Stimulated activated memory B cell treated with anti-CD40 and anti-IgM and Interleukin-4, amounts not matched to agents 10 μg/mL and 1 μg/mL and 100 μg/mL, for 72 hours (primary cell): ENCODE data around the gene CHPF.

ENCODE experiments used
- ATAC-seq: fragments of 150-1000 bp; cut with Tn5 transposase; 2 replicates; pipeline ENCODE4 v1.10.0; 2021
- H3K27ac Mint-ChIP-seq: one replicate; pipeline ENCODE4 v1.8.0; 2022; ENCODE audit warnings: mild to moderate bottlenecking, mixed read lengths
- H3K27me3 Mint-ChIP-seq: one replicate; pipeline ENCODE4 v1.8.0; 2022; ENCODE audit warnings: mixed read lengths
- H3K36me3 Mint-ChIP-seq: one replicate; pipeline ENCODE4 v1.8.0; 2022; ENCODE audit warnings: mixed read lengths
- H3K4me1 Mint-ChIP-seq: one replicate; pipeline ENCODE4 v1.8.0; 2022; ENCODE audit warnings: mixed read lengths
- H3K4me3 Mint-ChIP-seq: one replicate; pipeline ENCODE4 v1.8.0; 2022; ENCODE audit warnings: mild to moderate bottlenecking, moderate library complexity, mixed read lengths
- H3K9me3 Mint-ChIP-seq: one replicate; pipeline ENCODE4 v1.8.0; 2022; ENCODE audit warnings: mixed read lengths

Gene CHPF, protein sequence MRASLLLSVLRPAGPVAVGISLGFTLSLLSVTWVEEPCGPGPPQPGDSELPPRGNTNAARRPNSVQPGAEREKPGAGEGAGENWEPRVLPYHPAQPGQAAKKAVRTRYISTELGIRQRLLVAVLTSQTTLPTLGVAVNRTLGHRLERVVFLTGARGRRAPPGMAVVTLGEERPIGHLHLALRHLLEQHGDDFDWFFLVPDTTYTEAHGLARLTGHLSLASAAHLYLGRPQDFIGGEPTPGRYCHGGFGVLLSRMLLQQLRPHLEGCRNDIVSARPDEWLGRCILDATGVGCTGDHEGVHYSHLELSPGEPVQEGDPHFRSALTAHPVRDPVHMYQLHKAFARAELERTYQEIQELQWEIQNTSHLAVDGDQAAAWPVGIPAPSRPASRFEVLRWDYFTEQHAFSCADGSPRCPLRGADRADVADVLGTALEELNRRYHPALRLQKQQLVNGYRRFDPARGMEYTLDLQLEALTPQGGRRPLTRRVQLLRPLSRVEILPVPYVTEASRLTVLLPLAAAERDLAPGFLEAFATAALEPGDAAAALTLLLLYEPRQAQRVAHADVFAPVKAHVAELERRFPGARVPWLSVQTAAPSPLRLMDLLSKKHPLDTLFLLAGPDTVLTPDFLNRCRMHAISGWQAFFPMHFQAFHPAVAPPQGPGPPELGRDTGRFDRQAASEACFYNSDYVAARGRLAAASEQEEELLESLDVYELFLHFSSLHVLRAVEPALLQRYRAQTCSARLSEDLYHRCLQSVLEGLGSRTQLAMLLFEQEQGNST

GRCh38 chr2:219543596-219544358 lies at the start of gene CHPF, which contains the start of gene TMEM198:
CHPF (minus strand) TSS chr2:219543809; CDS start chr2:219543538, 271 bp downstream.
TMEM198 (plus strand) TSS chr2:219544028; CDS start chr2:219544728, 700 bp downstream.
- peaks cover 76% of the 10 kb centered on the region for H3K27me3 Mint-ChIP-seq
- H3K27ac Mint-ChIP-seq: no peak within 1 kb of the TSS
- H3K9me3 Mint-ChIP-seq: no peaks in the 10 kb centered on the region
- H3K4me3 Mint-ChIP-seq: peak within 1 kb of the TSS; percentile 79
- H3K36me3 Mint-ChIP-seq: peaks cover 11% of the 10 kb centered on the region
- peak; percentile 88 for ATAC-seq
- peaks cover 20% of the 10 kb centered on the region for H3K4me1 Mint-ChIP-seq

- Mint-ChIP-seq H3K9me3 (no peaks in the 10 kb centered on the region), H3K27me3 (peaks cover 10% of the 10 kb centered on the region), H3K4me1 (peaks cover 2% of the 10 kb centered on the region), H3K4me3 (no peak overlapping the region), H3K27ac (no peak overlapping the region), H3K36me3 (no peaks in the 10 kb centered on the region)
- no peak for ATAC-seq
Measured at GRCh38 chr2:219593154-219593553, 49.5 kb upstream of the CHPF start.

- no peaks in the 10 kb centered on the region for H3K36me3 Mint-ChIP-seq
- H3K4me3 Mint-ChIP-seq: no peak overlapping the region
- no peaks in the 10 kb centered on the region for H3K9me3 Mint-ChIP-seq
- no peak for ATAC-seq
- no peaks in the 10 kb centered on the region for H3K4me1 Mint-ChIP-seq
- H3K27me3 Mint-ChIP-seq: peaks cover 14% of the 10 kb centered on the region
- H3K27ac Mint-ChIP-seq: no peak overlapping the region
Measured at GRCh38 chr2:219592736-219593135, 49.1 kb upstream of the CHPF start.

DNA sequence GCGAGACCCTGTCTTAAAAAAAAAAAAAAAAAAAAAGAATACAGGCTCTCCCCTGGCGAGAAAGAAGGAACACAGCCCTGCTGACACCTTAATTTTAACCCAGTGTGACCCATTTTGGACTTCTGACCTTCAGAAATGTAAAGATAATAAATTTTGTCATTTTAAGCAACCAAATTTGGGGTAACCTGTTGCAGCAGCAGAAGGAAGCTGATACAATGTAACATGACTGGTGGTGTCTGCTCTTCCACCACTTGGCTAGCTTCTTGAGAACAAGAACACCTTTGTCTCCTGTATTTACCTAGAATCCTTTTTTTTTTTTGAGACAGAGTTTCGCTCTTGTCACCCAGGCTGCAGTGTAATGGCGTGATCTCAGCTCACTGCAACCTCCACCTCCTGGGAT lies 47.5 kb upstream of the CHPF start:
- H3K4me3 Mint-ChIP-seq: no peak overlapping the region
- H3K27ac Mint-ChIP-seq: no peak overlapping the region
- H3K36me3 Mint-ChIP-seq: no peaks in the 10 kb centered on the region
- H3K4me1 Mint-ChIP-seq: no peaks in the 10 kb centered on the region
- peaks cover 23% of the 10 kb centered on the region for H3K27me3 Mint-ChIP-seq
- no peaks in the 10 kb centered on the region for H3K9me3 Mint-ChIP-seq
- no peak for ATAC-seq

DNA sequence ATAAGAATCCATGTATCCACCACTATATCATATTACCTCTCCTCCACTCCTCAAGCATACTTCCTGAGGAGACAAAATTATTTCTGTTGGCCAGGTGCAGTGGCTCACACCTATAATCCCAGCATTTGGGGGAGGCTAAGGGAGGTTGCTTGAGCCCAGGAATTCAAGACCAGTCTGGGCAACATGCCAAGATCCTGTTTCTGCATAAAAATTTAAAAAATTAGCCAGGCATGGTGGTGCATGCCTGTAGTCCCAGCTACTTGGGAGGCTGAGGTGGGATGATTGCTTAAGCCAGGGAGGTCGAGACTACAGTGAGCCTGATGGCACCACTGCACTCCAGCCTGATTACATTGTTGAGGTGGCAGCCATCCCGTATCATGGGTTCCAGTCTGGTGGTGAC lies 37.7 kb upstream of the CHPF start:
- H3K36me3 Mint-ChIP-seq: no peaks in the 10 kb centered on the region
- H3K27ac Mint-ChIP-seq: no peak overlapping the region
- no peaks in the 10 kb centered on the region for H3K4me1 Mint-ChIP-seq
- H3K4me3 Mint-ChIP-seq: no peak overlapping the region
- no peak for ATAC-seq
- no peaks in the 10 kb centered on the region for H3K9me3 Mint-ChIP-seq
- peaks cover 41% of the 10 kb centered on the region for H3K27me3 Mint-ChIP-seq

DNA sequence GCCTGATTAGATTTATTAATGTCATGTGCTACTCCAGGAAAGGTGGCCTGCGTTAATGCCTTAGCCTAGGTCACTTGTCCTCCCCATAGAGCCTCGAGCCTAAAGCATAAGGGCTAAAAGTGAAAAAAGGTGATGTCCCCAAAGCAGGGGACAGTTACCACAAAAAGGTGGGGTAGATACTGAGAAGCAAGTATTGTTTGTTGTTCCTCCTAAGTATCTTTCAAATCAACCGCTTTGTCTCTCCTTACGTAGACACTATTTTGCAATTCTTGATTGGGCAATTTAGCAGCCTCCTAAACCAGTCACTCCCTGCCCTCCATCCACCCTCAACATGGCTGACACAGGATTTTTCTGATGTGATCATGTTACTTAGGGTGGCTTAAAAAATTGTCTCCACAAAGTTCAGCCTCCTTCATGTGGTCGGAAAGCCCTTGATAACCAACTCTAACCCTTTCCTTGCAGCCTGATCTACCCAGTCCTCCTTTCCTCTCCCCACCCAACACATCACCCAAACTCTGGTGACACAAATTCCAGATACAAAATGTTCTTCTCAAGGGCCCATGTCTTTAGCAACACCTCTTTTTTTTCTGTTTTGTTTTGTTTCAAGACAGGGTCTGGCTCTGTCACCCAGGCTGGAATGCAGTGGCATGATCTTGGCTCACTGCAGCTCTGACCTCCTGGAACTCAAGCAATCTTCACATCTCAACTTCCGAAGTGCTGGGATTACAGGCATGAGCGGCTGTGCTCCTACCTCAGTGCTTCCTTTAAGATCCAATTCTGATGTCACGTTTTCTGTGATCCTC lies 35.4 kb upstream of the CHPF start:
- Mint-ChIP-seq H3K4me3 (no peak overlapping the region), H3K9me3 (no peaks in the 10 kb centered on the region), H3K36me3 (no peaks in the 10 kb centered on the region), H3K4me1 (no peaks in the 10 kb centered on the region), H3K27ac (no peak overlapping the region), H3K27me3 (peaks cover 41% of the 10 kb centered on the region)
- no peak for ATAC-seq

DNA sequence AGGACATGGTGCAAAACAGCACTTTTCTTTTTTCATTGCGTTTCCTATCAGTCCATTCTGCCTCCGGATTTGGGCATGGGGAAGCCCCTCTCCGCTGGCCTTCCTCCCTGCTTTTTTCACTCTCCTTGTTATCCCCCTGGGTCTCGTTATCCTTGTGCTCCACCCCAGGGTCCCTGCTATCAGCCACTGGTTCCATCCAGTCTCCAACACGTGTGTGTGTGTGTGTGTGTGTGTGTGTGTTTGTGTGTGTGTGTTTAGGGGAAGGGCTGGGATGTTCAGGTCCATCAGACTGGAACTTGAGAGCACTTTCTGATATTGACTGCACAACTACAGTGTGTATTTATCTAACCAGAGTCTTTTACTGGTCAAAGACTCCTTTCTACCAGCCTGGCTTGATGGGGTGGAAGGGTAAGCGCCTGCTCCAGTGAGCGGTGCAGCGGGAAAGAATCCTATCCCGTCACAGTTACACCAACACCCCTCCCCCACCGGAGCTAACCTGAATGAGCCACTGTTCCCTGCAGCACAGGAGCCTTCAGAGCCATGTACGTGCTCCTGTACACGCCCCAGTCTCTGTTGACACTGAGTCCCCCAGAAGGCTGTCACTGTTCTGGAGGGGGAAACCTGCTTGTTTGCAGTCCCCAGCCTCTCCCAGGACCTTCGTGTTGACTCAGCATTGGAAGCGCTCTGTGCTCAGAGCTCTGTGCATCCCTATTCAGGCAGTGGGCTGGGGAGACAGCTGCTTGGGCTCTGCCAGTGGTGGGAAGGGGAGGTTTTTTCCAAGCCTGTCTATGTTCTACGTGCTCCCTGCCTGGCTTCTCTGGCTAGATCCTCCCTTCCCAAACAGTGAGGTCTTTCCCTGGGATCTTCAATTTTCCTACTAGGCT lies 33.1 kb upstream of the CHPF start:
- Mint-ChIP-seq H3K4me3 (no peak overlapping the region), H3K27me3 (peaks cover 62% of the 10 kb centered on the region), H3K36me3 (no peaks in the 10 kb centered on the region), H3K4me1 (no peaks in the 10 kb centered on the region), H3K27ac (no peak overlapping the region), H3K9me3 (no peaks in the 10 kb centered on the region)
- no peak for ATAC-seq

DNA sequence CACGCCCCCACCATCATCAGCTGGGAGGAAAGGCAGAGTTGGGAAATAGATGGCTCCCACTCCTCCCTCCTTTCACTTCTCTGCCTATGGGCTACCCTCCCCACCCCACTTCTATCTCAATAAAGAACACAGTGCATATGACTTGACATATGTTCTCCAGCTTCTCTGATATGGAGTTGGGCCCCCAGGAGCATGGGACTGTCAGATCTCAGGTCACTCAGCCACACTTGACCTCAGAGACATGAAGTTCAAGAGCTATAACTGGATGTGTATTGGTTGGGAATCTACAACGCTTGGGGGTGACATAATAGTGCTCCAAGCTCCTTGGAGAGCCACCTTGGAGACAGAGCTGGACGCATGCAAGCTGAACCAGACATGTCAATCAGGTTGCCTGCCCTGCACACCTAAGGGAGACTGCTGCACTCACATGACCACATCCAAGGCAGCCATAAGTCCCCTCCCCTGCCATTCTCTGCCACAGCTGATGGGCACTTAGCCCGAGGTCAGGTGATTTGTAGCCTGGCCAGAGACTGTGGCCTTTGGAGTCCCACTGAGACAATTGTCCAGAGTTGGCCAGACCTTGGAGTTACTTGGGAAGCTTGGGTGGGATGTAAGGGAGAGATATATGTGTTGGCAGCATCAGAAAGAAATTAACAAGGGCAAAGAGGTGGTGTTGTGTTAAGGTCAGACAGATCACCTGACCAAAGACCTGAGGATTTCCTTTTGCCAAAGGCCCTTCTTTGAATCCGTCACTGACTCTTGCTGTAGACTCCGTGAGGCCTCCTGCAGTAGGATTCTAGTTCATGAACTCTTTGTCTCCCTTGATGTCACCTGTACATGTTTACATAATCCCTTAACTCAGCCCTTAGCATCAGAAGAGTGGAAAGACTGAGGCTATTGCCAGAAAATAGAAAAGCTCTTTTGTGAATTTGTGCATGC lies 32.2 kb upstream of the CHPF start:
- Mint-ChIP-seq H3K27ac (no peak overlapping the region), H3K9me3 (no peaks in the 10 kb centered on the region), H3K4me1 (no peaks in the 10 kb centered on the region), H3K36me3 (no peaks in the 10 kb centered on the region), H3K27me3 (peaks cover 67% of the 10 kb centered on the region), H3K4me3 (no peak overlapping the region)
- ATAC-seq: no peak

DNA sequence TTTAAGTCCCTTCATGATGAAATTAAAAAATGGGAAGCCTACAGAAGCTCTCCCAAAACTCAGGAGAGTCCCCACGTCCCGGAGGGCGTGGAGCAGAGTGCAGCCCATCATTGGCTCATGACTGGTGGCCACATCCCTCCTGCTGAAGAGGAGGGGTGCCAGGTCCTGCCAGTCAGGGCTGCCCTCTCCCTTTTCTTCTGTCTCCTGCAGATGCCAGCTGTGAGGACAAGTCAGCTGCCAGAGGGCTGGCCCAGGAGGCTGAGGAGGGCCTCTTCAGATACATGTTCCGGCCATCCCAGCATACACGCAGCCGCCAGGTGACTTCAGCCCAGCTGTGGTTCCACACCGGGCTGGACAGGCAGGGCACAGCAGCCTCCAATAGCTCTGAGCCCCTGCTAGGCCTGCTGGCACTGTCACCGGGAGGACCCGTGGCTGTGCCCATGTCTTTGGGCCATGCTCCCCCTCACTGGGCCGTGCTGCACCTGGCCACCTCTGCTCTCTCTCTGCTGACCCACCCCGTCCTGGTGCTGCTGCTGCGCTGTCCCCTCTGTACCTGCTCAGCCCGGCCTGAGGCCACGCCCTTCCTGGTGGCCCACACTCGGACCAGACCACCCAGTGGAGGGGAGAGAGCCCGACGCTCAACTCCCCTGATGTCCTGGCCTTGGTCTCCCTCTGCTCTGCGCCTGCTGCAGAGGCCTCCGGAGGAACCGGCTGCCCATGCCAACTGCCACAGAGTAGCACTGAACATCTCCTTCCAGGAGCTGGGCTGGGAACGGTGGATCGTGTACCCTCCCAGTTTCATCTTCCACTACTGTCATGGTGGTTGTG lies 31.1 kb upstream of the CHPF start:
- ATAC-seq: no peak
- no peaks in the 10 kb centered on the region for H3K9me3 Mint-ChIP-seq

DNA sequence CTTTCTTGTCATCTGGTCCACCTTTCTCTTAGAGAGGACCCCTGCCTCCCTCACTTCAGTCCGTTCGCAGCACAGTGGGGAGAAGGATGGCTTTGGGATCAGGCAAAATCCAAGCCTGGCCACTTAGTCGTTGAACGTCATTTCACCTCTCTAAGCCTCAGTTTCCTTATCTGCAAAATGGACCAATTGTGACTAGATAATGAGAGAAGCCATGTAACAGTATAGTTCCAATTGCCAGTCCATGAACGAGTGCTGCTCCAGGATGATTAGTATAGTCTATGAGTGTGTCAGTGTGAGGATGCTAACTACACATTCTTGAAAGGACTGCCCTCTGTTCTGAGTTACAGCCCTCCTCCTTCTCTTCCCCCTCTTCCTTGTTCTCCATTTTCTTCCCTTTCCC lies 29.6 kb upstream of the CHPF start:
- no peak overlapping the region for H3K4me3 Mint-ChIP-seq
- H3K36me3 Mint-ChIP-seq: no peaks in the 10 kb centered on the region
- no peak for ATAC-seq
- no peak overlapping the region for H3K27ac Mint-ChIP-seq
- no peaks in the 10 kb centered on the region for H3K4me1 Mint-ChIP-seq
- peaks cover 77% of the 10 kb centered on the region for H3K27me3 Mint-ChIP-seq
- no peaks in the 10 kb centered on the region for H3K9me3 Mint-ChIP-seq

More for the DNA sequence above, 31.1 kb upstream of the CHPF start:
- Mint-ChIP-seq H3K4me1 (no peaks in the 10 kb centered on the region), H3K27ac (no peak overlapping the region), H3K27me3 (peaks cover 70% of the 10 kb centered on the region), H3K4me3 (no peak overlapping the region), H3K36me3 (no peaks in the 10 kb centered on the region)

GRCh38 chr2:219572237-219573001 lies 28.8 kb upstream of the CHPF start, which contains the start of gene INHA:
INHA (plus strand) TSS chr2:219572310; CDS start chr2:219572375, 65 bp downstream.
- no peak within 1 kb of the TSS for H3K4me3 Mint-ChIP-seq
- no peak for ATAC-seq
- H3K27ac Mint-ChIP-seq: no peak within 1 kb of the TSS
- H3K9me3 Mint-ChIP-seq: no peaks in the 10 kb centered on the region
- H3K4me1 Mint-ChIP-seq: no peaks in the 10 kb centered on the region
- peaks cover 81% of the 10 kb centered on the region for H3K27me3 Mint-ChIP-seq
- no peaks in the 10 kb centered on the region for H3K36me3 Mint-ChIP-seq
